ENCODE results near the gene DMRT2. TPM values are rescaled to one million over a fixed set of nuclear protein-coding genes. Genes with fewer than 3 reads are reported as not detected.

DMRT2 gene
- total and polyA plus RNA-seq, 9 donors = 23.4 to 38.8 (median 32.3) TPM

DNA sequence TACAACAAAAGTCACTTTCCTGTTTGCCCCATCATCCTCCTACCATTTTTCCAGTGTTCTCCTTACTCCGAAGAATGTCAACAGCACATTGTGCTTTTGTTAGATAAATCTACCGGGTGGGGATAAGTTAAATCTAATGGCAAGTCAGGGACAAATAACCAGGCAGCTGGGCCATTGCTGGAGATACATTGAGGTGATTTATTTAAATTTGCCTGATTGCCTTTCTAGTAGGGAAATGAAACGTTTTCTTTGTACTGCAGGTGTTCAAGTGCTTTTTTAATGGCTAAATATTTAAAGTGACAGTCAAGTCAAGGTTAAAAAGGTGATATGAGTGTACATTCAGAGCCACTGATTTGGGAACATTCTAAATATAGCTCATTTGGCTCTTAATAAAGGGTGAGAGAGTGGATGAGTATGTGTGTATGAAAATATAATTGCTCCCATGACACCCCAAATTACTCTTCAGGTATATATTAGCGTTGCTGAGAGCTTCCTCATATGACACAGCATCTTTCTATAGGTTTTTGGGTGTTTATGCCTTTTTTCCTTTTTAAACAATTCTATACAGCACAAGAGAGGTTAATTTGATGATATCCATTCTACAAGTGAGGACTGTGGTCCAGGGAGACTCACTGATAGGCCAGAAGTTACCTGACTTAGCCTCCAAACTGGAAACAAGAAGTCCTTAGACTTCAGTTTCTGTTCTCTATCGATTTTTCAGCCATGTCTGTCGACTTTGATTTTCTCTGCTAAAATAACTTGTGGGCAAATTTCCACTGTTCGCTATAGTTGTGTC, 51.9 kb downstream of the DMRT2 start:
- Histone ChIP-seq H3K4me3 (ENCODE audit: low read length) (no peak overlapping the region), H3K9me3 (replicated peaks; ENCODE audit: control insufficient read depth, low read depth, low read length) (peaks cover 2% of the 10 kb centered on the region), H3K27ac (ENCODE audit: low read length) (no peak overlapping the region), H3K27me3 (ENCODE audit: control insufficient read depth, insufficient read depth, low read length) (no peaks in the 10 kb centered on the region), H3K36me3 (ENCODE audit: control insufficient read depth, insufficient read depth, low read length) (no peaks in the 10 kb centered on the region), H3K4me1 (ENCODE audit: control insufficient read depth, insufficient read depth, low read length) (peaks cover 8% of the 10 kb centered on the region)
- no peak for DNase-seq
- WGBS (ENCODE audit: insufficient coverage) = 30% methylated on average over 2 of the region's 7 CpGs

DNA sequence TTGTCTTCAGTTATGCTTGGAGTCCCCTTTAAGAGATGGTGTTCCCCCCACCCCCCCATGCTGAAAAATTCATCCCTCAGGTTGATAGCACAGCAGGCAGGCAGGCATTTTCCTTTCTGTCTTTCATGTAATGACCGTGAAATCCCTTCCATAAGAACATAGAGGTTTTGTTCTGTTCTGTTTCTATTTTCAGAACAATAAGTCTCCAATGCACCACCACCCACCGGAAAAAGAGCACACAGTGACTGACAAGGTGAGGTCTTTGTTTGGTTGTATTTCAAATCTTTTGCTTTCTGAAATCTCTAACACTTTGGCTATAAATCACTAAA, 52.4 kb downstream of the DMRT2 start:
- peak; percentile 15 for DNase-seq
- Histone ChIP-seq H3K4me1 (ENCODE audit: control insufficient read depth, insufficient read depth, low read length) (peaks cover 8% of the 10 kb centered on the region), H3K4me3 (ENCODE audit: low read length) (no peak overlapping the region), H3K36me3 (ENCODE audit: control insufficient read depth, insufficient read depth, low read length) (no peaks in the 10 kb centered on the region), H3K27ac (ENCODE audit: low read length) (no peak overlapping the region), H3K9me3 (replicated peaks; ENCODE audit: control insufficient read depth, low read depth, low read length) (peaks cover 2% of the 10 kb centered on the region), H3K27me3 (ENCODE audit: control insufficient read depth, insufficient read depth, low read length) (no peaks in the 10 kb centered on the region)
- no CpG with 5 or more reads among the region's 2 CpGs for WGBS (ENCODE audit: insufficient coverage)

Other genes with a start within 250 kb of the DMRT2 start
- gene DMRT1, start 208.7 kb upstream of the DMRT2 start, total RNA-seq = not detected
- gene DMRT1, start 208.7 kb upstream of the DMRT2 start, polyA plus RNA-seq (ENCODE audit: insufficient read depth in 1 of 8, insufficient read length in 8 of 8, low replicate concordance in 1 of 8) = under 1 TPM in 1 of 8 donors, not detected in 7; 0.09 TPM
- gene DMRT3, start 73.7 kb upstream of the DMRT2 start, total RNA-seq = 0.09 TPM
- gene DMRT3, start 73.7 kb upstream of the DMRT2 start, polyA plus RNA-seq (ENCODE audit: insufficient read depth in 1 of 8, insufficient read length in 8 of 8, low replicate concordance in 1 of 8) = under 1 TPM in 7 of 8 donors, not detected in 1; 0.16 to 0.54 (median 0.39) TPM

Data from muscle of leg (tissue), 11 donors.